ENCODE measurements around the gene ALK.

The ALK gene

DNA sequence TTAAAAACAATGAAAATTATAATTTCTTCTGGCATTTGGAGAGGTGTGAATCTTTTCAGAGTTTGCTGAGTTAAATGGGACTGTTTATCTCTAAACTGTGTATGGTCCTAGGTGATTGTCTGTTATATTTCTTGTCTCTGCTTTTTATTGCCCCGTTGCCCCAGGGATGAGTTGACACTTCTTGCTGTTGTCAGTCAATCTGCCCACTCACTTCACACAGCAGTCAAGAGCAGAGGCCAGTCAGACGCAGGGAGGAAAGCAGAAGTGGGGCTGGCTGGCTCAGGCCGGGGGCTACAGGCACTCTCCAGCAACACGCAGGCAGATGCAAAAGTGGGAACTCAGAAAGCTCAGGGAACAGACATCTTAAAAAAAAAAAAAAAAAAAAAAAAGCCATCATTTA is 441.0 kb downstream of the ALK start:
- peak; percentile 92 for DNase-seq

- no peak for DNase-seq
These were observed 442.0 kb downstream of the ALK start for GRCh38 chr2:29479401-29479800.

DNA sequence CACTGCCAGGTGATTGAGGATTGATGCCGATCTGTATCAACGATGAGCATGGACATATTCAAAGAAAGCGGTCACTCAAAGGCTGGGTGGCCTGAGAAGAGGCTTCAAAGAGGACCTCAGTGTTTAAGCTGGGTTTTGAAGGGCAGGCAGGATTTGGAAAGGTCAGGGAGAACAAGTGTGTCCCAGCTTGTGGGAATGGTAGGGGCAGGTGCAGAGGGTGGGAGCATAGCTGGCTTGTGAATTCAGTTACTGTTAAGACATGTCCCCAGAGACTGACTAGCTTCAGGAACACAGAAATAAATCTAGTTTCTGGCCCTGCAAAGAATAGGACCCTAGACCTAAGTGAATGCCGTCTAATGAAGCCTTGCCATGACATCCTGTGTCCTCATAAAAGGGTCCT is 442.7 kb downstream of the ALK start:
- DNase-seq, result no peak

GRCh38 chr2:29477186-29477585 is 444.2 kb downstream of the ALK start:
- DNase-seq, result no peak

DNA sequence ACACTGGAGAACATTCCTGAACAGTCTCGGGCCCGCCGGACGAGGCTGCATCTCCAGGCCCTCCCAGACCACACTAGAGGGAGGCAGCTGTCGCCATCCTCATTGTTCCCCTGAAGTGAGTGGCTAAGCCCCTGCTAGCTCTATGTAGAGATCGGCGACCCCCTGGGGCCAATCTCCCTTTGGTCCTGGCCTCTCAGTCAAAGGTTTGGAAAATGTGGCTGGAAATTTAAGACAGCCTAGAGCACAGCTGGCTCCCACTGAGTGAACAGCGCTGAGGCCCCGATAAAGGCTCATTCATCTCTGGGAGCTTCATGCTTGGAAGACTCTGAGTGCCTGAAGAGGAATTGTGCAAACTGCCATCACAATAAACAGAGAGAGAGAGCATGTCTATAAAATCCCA is 445.9 kb downstream of the ALK start:
- DNase-seq, result no peak

DNA sequence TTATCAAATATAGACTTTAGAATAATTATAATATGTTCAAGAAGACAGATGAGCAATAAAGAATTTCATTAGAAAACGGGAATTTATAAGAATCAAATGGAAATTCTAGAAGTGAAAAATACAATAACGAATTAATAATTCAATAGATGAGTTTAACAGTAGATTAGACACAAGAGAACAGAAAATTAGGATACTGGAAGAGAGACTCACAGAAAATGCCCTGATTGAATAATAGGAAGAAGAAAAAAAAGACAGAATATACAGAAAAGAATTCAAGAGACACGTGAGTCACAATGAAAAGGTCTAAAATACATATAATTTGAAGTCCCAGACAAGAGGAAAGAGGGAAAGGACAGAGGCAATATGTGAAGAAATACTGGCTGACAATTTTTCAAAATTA is 451.4 kb downstream of the ALK start:
- DNase-seq, result no peak

- DNase-seq, result no peak
These were observed 451.9 kb downstream of the ALK start for GRCh38 chr2:29469516-29469915.

- DNase-seq, result no peak
These were observed 458.0 kb downstream of the ALK start for GRCh38 chr2:29463181-29463900.

GRCh38 chr2:29462293-29462692 is 459.1 kb downstream of the ALK start:
- DNase-seq, result no peak

- no peak for DNase-seq
These were observed 461.2 kb downstream of the ALK start for GRCh38 chr2:29460190-29460589.

GRCh38 chr2:29459445-29460179 is 461.8 kb downstream of the ALK start:
- DNase-seq, result no peak

DNA sequence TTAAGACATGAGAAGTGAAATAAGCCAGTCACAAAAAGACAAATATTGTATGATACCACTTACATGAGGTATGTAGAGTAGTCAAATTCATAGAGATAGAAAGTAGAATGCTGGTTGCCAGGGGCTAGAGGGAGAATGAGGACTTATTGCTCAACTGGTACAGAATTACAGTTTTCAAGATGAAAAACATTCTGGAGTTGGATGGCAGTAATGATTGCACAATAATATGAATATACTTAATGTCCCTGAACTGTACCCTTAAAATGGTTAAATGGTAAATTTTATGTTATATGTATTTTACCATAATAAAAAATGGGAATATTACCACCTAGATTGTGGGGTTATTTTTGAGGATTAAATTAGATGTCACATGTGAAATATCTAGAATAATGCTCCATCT is 465.0 kb downstream of the ALK start:
- no peak for DNase-seq

GRCh38 chr2:29455200-29455860 is 466.1 kb downstream of the ALK start:
- peak; percentile 37 for DNase-seq

DNA sequence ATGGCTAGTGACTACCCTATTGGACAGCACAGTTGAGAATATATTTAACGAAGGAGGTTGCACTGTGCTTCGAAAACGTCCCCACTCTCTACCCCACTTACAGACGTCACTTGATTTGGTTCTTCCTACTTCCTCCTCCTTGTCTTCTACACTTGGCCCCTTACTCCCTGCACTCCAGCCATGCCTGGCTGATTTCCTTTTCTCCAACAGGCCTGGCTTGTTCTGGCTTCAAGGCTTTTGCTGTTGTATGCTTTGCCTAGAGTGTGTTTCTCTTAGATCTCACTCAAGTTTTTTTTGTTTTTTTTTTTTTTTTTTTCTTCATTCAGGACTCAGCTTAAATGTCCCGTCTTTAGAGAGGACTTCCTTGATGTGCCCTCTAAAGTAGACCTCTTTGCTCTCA is 469.4 kb downstream of the ALK start:
- DNase-seq, result no peak

GRCh38 chr2:29450596-29451222 is 470.7 kb downstream of the ALK start:
- DNase-seq, result no peak

- no peak for DNase-seq
These were observed 471.9 kb downstream of the ALK start for GRCh38 chr2:29449499-29449898.

- DNase-seq, result peak; percentile 44
These were observed 473.2 kb downstream of the ALK start for GRCh38 chr2:29448096-29448688.

DNA sequence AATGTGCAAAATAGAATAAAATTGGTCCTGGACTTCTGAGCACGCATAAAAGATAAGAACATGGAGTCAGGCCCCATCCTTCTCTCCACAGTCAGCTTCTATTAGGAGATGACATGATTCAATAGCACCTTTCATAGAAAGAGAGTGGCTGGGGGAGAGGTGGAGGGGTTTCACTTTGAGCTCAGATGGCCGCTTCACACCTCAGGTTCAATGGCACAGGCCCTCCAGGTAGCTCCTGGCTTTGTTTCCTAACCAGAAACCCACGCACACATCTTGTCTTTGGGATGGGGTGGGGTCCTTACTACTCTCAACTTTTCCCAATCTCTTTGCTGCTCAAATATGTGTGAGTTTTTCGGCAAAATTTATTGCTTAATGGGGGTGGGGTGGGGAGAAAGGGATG is 473.9 kb downstream of the ALK start:
- DNase-seq, result no peak

GRCh38 chr2:29446847-29447246 is 474.5 kb downstream of the ALK start:
- no peak for DNase-seq

DNA sequence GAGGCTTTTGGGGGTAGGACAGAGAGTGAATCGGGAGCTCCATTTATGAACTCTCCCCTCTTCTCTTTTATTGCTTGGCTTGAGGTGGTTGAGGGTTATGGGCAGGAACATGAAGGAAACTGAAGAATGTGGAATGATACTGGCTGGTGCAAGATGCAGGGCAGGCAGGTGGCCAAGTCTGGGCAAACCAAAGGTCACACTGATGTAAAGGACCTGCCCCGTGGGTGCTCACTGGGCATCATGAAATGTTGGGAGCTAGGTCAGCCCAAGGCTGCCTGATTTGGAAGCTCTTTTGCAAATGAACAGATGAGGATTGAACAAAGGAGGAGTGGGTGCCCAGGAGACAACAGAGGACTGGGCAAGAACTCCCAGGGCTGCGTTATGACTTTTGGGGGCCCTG is 477.2 kb downstream of the ALK start:
- DNase-seq, result no peak

GRCh38 chr2:29443627-29444026 is 477.8 kb downstream of the ALK start:
- peak; percentile 43 for DNase-seq

- no peak for DNase-seq
These were observed 478.2 kb downstream of the ALK start for GRCh38 chr2:29443151-29443550.

- DNase-seq, result no peak
These were observed 480.3 kb downstream of the ALK start for GRCh38 chr2:29440921-29441623.

All from inflammatory macrophage treated with lipopolysaccharide for 4 hours (primary cell).